HG03159 (cell line): ENCODE data around the gene CIAO2B.
"Not testable (repeated sequence)": the region's sequence is repeated elsewhere in the genome, so short reads cannot be mapped to it uniquely, and the experiment has no call there.

ENCODE experiments used
- ATAC-seq: cut with Tn5 transposase; IDR thresholded peaks from one replicate; pipeline ENCODE4 v1.9.1; 2021; ENCODE audit warnings: mild to moderate bottlenecking, moderate library complexity; ENCODE audit not compliant: unreplicated experiment

Gene CIAO2B

DNA sequence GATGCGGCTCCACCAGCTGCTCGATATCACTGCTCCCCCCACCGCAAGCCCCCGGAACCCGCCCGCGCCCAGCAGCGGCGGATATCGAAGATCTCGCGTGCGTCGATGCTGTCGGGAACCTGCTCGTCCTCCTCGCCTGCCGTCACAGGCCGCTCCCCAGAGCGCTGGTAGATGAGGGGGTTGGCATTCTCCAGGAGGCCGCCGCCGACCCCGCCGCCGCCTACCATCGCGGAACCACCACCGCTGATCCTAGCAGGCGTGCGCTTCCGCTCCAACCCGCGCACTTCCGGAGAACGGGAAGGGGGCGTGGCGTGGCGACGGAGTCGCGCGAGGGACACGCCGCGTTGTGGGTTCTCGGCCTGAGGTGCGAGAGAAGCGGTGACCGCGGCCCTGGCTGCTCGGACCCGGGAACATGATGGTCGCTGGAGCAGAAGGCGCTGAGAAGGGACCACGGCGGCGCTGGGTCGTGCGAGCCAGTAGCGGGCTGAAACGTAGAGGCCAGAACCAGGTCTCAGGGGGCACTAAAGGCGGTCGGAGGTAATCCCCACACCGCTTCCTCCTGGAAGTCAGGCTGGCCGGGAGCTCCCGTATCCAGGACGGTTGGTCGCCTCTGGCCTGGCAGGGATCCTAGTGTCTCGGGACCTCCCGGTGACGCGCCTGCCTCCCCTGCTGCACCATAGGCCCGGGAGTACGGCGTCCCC is at the start of gene CIAO2B:
Gene CIAO2B (minus strand): TSS at position 265 of the 701 bp plus-strand sequence. CDS start 38 bp downstream, at position 227.
- peak; percentile 63 for ATAC-seq

- ATAC-seq, result no peak
These were observed 48.8 kb upstream of the CIAO2B start for GRCh38 chr16:66983033-66983432.

GRCh38 chr16:66979011-66979717 is 45.0 kb upstream of the CIAO2B start:
- ATAC-seq, result no peak

- no peak for ATAC-seq
These were observed 43.3 kb upstream of the CIAO2B start for GRCh38 chr16:66977341-66978113.

DNA sequence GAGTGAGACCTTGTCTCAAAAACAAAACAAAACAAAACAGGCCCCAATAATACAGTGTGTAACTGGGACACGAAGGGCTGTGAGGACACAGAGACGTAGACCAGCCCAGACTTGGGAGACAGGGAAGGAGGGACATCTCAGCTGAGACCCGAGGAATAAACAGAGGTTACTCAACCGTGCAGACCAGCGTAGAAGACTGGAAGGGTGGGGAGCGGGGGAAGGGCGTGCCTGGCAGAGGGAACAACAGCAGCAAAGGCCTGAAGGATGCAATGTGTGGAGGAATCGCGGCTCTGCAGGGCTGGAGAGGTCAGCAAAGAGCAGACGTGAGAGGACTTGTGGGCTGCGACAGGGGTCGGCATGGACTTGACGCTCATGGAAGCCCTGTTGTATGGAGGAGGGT is 42.5 kb upstream of the CIAO2B start:
- ATAC-seq, result no peak

DNA sequence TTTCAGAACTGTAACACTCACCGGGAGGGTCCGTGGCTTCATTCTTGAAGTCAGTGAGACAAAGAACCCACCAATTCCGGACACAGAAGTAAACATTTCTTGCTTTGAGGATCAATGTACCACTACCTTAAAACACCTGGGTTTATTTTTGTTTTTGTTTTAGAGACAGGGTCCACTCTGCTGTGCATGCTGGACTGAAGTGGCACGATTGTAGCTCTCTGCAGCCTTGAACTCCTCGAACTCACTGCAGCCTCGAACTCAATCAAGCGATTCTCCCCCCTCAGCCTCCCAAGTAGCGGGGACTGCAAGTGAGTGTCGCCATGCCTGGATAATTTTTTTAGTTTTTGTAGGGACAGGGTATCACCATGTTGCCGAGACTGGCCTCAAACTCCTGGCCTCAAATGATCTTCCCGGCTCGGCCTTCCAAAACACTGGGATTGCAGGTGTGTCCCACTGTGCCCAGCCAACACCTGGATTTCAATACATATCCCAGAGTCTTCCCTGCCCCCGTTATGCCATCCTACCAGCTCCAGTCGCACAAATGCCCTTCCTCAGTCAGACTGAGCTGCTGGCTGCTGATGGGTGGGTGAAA is 41.2 kb upstream of the CIAO2B start:
- ATAC-seq, result no peak

- not testable (repeated sequence) for ATAC-seq
These were observed 40.7 kb upstream of the CIAO2B start for GRCh38 chr16:66974932-66975246.

GRCh38 chr16:66974156-66974931 is 40.1 kb upstream of the CIAO2B start:
- ATAC-seq, result not testable (repeated sequence)

DNA sequence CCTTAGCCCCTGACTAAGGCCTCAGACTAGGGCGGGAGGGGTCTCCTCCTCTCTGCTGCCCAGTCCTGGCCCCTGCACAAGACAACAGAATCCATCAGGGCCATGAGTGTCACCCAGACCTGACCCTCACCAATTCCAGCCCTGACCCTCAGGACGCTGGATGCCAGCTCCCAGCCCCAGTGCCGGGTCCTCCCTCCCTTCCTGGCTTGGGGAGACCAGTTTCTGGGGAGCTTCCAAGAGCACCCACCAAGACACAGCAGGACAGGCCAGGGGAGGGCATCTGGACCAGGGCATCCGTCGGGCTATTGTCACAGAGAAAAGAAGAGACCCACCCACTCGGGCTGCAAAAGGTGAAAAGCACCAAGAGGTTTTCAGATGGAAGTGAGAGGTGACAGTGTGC is 39.5 kb upstream of the CIAO2B start:
- ATAC-seq, result no peak

DNA sequence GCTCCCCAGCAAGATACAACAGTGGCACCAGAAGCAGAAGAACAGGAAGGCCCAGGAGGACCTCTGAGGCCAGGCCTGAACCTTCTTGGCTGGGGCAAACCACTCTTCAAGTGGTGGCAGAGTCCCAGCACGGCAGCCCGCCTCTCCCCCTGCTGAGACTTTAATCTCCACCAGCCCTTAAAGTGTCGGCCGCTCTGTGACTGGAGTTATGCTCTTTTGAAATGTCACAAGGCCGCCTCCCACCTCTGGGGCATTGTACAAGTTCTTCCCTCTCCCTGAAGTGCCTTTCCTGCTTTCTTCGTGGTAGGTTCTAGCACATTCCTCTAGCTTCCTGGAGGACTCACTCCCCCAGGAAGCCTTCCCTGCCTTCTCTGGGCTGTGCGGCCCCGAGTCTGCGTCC is 38.8 kb upstream of the CIAO2B start:
- no peak for ATAC-seq

DNA sequence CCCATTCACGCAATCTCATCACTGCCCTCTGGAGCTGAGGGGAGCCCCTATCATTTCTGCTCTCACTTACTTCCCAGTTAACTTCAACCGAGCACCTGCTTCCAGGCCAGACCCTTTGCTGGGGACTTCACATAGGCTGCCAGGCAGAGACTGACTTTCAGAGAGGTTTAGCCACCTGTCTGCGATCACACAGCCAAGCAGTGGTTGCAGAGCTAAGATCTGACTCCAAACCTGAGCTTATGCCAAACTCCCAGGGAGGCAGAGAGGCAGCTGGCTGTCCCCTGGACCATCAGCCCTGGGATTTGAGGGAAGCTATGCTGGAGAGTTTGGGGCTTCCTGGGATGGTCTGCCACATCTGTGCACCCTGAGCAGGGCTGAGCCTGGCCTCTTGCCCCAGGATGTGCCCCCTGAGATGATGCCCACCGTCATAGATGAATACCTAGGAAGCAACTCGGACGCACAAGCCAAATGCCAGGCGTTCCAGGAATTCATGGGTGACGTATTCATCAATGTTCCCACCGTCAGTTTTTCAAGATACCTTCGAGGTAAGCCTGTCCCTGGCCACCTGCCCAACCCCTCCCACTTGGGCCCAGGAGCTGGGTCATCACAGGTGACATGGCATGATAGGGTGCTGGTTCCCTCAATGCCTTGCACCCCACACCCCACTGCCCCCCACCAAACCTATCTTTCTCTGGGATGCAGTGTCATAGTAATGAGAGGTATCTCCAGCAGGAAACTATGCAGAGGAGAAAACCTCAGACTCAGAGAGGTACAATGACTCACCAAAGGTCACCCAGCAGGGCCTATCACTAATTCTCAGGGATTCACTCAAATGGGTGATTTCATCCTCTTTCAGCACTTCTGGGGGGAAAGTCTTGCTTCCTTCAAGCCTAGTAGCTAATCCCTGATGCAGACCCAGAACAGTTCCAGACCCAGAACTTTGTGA is 36.8 kb upstream of the CIAO2B start:
- ATAC-seq, result no peak

GRCh38 chr16:66968847-66969246 is 34.6 kb upstream of the CIAO2B start:
- ATAC-seq, result no peak

DNA sequence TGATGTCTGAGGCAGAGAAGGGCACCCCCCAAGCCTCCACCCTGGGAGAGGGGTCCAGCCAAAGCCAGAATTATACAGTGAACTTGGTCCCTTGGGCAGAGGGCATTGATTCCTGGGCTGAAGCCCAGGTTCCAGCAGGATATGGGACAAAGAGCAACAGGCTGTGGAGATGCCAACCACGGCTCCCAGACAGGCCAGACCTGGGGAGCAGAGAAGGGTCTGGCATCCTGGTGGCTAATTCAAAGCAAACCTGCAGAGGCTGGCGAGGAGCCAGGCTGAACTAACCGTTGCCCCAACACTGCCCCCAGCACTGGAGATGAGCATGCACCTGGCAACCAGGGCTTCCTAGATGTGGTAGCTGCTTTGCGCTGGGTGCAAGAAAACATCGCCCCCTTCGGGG is 29.8 kb upstream of the CIAO2B start:
- no peak for ATAC-seq

DNA sequence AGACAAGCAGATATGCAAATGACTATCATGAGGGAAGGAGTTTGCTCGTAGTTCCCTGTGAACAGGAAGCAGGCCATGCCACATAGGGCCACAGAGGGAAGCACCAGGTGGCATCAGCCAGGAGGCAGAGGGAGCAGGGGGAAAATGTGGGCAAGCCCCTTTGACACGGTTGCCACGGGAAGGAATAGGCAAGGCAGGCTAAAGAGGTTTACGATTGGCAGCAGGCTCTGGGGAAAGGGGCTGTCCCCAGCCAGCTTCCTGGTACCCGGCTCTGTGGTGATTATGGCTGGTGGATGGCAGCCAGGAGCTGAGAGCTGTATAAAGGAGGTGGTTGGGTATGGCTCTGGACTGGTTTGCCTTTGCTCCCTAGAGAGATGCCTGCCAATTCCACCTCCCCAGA is 27.7 kb upstream of the CIAO2B start:
- ATAC-seq, result no peak

DNA sequence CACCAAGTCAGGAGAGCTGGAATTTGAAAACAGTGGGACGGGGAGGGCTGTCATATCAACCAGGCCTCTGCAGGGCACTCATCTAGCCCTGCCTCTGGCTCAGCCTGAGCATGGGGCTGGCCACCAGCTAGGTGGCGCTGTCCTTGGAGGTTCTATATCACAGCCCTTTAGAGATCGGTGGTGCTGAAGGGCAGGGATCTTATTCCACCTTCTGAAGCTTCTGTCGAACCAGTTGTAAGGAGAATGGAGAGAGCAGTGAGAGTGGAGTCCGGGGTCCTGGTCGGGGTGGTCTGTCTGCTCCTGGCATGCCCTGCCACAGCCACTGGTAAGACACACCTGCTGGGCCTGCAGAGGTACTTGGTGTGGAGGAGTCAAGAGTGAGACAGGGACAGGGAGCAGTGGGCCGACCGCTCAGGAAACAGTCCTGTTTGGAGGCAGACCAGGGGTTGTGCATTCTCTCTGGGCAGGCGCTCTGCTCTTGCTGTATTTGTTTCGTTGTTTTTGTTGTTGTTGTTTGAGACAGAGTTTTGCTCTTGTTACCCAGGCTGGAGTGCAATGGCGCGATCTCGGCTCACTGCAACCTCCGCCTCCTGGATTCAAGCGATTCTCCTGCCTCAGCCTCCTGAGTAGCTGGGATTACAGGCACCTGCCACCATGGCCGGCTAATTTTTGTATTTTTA is 27.0 kb upstream of the CIAO2B start, which contains the start of gene CES3:
Gene CES3 (plus strand): TSS at position 202 of the 680 bp plus-strand sequence. CDS start 42 bp downstream, at position 244.
- no peak for ATAC-seq

- no peak for ATAC-seq
These were observed 26.1 kb upstream of the CIAO2B start for GRCh38 chr16:66960270-66960669.

- ATAC-seq, result no peak
These were observed 25.5 kb upstream of the CIAO2B start for GRCh38 chr16:66959704-66960161.

- ATAC-seq, result no peak
These were observed 24.9 kb upstream of the CIAO2B start for GRCh38 chr16:66958857-66959703.
